ENCODE results near the gene PDYN.

The PDYN gene

DNA sequence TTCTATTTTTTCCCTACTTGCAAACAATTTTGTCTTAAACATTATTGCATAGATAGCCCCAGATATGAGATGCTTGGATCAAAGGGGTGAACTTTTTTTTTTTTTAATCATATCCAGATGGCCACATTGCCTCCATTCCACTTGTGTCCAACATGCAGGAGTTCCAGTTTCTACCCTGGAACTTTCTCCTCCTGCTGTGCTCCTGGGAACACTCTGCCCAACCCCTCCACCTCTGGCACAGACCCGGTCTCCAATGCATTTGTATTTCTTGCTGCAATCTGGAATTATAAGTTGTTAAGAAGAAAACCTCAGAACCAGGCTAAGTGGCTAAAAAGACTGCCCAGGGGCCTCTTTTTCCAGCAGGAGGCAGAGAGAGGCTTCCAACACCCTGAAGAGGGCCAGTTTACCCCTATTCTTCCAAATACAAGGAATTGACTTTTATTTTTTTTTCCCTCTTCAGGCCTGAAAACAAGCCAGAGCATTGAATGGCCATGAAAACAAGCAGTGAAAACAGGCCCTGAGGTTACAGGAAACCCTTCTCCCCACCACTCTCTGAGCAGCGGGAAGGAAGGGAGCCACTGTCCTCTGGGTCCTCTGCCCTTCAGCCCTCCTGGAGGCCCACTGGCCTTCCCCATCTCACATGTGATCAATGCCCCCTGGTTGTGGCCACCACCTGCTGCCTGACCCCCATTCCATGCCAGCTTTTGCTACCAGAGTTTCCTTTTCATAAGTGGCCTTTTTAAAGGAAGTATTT, 44.3 kb downstream of the PDYN start:
- no peak for DNase-seq

GRCh38 chr20:1947535-1947846, 46.4 kb downstream of the PDYN start:
- DNase-seq = no peak

GRCh38 chr20:1946762-1947534, 46.9 kb downstream of the PDYN start:
- no peak for DNase-seq

DNA sequence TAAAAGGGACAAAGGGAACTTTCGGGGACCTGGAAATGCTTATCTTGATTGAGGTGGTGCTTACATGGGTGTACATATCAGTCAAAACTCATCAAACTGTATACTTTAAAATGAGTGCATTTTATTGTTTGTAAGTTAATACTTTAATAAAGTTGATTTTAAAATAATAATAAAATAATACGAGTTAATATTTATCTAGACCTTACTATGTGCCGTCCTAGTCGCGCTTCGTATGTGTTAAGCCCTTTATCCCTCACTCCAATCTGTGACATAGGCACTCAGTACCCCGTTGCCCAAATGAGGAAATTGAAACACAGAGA, 47.5 kb downstream of the PDYN start:
- DNase-seq = no peak

DNA sequence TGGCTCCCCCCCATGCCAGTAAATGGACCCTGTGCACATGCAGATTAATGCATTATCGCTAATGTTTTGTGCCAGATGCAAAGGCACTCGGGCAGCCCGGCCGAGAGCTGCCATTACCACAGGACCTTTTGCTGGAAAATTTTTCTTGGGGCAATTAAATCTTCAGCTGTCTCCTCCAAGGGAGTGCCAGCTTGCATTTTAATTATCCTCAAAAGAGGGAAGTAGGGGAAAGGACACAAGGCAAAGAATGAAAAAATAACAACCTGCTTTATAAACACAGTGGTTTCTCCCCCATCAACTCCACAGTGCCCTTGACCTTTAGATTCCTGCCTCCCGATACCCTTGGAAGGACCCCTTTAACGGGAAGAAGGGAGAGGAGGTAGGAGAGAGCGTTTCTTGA, 48.2 kb downstream of the PDYN start:
- no peak for DNase-seq

DNA sequence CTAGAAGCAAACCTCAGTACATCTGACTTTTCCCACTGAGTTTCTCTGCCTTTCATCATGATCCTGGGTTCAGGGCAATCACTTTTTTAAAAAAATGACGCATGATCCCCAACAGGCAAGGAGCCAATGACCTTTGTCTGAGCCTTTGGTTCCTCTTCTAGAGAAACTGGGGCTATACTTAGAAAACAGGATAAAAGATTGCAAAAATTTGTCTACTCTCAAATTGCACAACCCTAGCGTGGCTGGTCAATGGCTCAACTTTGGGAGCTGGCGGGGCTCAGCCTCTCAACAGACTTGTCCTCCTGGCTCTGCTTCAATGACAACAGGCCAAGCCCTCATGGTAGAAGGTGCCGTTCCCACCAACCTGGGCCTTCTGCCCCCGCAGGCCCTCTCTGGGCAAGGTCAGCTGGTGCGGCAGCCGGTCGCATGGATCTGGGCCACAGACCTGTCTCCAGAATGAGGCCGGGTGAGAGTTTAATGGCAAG, 48.7 kb downstream of the PDYN start:
- no peak for DNase-seq

GRCh38 chr20:1944345-1945091, 49.3 kb downstream of the PDYN start:
- DNase-seq = no peak

DNA sequence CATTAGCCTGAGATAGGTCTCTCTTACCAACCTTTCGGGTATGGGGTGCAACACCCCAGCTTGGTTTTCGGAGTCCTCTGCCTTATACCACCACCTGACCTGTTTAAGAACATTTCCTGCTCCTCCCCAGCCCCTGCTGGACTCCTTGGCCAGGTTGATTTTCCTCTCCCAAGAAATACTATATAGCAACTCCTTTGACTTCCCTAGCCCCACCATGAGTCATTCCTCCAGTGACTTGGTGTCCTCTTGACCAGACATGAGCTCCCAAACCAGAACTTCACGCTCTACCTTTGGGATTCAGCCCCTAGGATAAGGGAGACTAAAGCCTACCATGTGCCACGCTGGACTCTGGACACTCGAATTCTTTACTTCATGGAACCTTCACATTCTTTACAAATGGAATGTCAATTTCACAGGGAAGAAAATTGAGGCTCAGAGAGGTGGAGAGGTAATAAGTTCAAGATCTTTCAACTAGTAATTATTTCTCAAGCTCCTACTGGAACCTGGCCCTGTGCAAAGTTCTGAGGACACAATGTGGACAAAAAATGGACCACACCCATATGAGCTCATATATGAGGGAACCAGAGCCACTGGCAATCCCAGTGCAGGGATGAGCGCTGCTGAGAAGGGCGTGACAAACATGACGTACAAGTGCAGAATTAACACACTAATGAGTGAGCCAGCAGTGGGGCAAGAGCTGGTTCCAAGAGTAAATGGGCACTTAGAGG, 50.4 kb downstream of the PDYN start:
- no peak for DNase-seq

- DNase-seq = no peak
Measured at GRCh38 chr20:1942486-1943274, 51.2 kb downstream of the PDYN start.

DNA sequence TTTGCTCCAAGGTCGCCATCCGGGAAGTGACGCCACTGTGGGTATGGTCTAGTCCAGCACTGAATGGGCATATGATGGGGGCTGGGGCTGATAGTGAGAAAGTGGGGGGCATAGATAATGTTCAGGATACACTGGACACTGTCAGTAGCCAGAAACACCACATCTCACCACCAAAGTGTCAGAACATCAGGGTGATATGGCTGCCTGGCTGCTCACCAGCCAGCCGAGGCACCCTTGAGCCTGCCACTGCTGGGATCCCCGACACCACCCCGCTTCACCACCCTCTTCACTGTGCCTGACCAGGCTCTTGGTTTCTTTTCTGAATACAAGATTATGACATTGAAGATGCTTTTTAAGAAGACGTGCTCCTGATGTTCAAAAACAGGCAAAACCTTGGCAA, 51.8 kb downstream of the PDYN start:
- no peak for DNase-seq

GRCh38 chr20:1941226-1941625, 52.6 kb downstream of the PDYN start:
- no peak for DNase-seq

GRCh38 chr20:1940581-1940980, 53.3 kb downstream of the PDYN start:
- DNase-seq = no peak

- DNase-seq = no peak
Measured at GRCh38 chr20:1939270-1939595, 54.6 kb downstream of the PDYN start.

- DNase-seq = no peak
Measured at GRCh38 chr20:1938464-1939269, 55.2 kb downstream of the PDYN start.

DNA sequence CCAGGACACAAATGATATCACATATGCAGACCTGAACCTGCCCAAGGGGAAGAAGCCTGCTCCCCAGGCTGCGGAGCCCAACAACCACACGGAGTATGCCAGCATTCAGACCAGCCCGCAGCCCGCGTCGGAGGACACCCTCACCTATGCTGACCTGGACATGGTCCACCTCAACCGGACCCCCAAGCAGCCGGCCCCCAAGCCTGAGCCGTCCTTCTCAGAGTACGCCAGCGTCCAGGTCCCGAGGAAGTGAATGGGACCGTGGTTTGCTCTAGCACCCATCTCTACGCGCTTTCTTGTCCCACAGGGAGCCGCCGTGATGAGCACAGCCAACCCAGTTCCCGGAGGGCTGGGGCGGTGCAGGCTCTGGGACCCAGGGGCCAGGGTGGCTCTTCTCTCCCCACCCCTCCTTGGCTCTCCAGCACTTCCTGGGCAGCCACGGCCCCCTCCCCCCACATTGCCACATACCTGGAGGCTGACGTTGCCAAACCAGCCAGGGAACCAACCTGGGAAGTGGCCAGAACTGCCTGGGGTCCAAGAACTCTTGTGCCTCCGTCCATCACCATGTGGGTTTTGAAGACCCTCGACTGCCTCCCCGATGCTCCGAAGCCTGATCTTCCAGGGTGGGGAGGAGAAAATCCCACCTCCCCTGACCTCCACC, 56.4 kb downstream of the PDYN start:
- DNase-seq = no peak

DNA sequence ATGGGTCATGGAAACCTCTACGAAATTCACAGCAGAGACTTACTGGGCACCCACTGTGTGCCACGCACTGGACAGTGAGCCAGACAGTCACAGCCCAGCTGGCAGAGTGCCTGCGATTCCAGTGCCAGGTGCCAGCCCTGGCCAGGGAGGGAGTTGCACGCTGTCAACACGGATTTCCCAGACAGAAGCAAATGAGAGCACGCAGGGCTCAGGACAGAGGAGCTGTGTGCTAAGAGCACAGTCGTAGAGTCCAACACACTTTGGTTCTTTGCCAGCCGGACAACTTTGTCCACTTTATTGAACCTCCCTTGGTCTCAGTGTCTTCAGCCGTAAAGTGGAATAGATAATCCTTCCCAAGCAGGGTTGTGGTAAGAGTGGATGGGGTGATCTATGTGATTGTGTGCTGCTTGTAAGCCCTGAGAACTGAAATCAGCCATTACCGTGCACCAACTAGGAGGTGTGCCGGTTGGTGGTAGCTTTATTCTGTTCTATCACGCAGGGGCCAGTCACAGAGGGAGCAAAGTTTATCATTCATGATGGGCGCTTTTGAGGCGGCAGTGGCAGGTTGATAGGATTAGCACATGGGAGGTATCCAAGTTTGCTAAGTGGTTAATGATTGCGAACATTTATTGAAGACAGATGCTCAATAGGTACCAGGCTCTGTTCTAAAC, 58.0 kb downstream of the PDYN start:
- DNase-seq = no peak

DNA sequence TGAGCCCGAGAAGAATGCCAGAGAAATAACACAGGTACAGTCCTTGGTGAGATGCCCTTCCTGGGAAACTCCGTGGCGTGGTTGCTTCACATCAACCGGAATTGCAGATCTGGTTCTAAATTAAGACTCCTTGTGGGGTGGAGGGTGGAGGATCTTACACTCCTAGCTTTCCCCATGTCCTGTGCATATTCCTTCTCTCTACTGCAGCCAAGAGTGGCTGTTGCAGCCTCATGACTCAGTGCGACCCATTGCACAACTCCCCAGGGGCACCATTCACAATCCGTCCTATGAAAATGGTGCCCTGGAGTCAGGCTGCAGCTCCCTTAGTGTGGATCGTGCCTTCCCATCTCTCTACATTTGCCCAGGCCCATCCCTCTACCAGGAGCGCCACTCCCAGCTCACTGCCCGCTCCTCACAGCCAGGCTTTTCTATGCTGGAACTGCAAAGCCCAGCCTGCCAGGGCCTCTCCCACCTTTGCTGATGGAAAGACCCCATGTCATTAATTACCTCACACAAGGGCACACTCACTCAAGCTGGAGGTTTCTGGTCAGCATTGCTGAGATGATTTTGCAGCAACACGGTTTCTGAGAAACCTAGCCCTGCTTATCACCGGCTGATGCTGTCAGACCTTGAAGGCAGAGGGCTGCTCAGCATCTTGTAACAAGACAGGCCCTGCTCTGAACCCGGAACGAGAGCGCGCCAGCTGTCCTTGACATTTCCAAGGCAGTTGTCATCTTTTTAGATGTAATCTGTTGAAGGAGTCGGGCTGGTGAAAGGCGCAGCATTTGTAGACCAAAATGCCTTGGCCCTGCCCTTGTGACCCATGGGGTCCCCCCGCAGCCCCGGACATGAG, 58.9 kb downstream of the PDYN start:
- no peak for DNase-seq

DNA sequence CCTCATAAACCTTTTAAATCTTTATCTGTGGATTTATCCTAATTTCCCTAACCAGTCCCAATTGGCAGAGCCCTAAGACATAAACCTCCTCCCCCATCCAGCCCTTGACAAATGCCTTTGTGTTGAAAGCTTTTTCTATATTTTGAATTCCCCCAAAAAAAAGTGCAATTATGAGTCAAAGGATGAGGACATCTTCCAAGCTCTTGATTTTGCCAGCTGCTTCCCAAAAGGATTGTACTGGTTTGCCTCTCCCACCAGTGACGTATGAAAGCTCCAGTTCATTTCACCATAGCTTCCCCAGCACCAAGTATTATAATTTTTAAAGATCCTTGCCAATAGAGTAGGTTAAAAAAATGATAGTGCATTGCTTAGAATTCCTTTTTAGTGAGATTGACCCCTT, 59.7 kb downstream of the PDYN start:
- no peak for DNase-seq

GRCh38 chr20:1933465-1933870, 60.4 kb downstream of the PDYN start:
- no peak for DNase-seq

- no peak for DNase-seq
Measured at GRCh38 chr20:1932971-1933370, 60.9 kb downstream of the PDYN start.
